Renal cortex interstitium (tissue), 11 donors: ENCODE results near the gene FAM81B. TPM values are rescaled to one million over a fixed set of nuclear protein-coding genes. Genes with fewer than 3 reads are reported as not detected.

Experiments used
- DNase-seq, 11 donors: peaks; one replicate each; pipeline ENCODE4 v3.0.0-alpha.2; 2013; ENCODE audit warnings: low read depth in 9 of 11, low spot score in 4 of 11; ENCODE audit errors: extremely low read depth in 1 of 11
- polyA plus RNA-seq, 3 donors: library from polyadenylated mRNA; unstranded; fragments of 120-200 nt; gene quantifications; one replicate each; pipeline ENCODE4 v1.2.1, GENCODE V29; 2013; ENCODE audit not compliant: insufficient read length in 3 of 3

FAM81B gene
- polyA plus RNA-seq, 3 donors, result 4.8 to 6.2 (median 4.9) TPM

DNA sequence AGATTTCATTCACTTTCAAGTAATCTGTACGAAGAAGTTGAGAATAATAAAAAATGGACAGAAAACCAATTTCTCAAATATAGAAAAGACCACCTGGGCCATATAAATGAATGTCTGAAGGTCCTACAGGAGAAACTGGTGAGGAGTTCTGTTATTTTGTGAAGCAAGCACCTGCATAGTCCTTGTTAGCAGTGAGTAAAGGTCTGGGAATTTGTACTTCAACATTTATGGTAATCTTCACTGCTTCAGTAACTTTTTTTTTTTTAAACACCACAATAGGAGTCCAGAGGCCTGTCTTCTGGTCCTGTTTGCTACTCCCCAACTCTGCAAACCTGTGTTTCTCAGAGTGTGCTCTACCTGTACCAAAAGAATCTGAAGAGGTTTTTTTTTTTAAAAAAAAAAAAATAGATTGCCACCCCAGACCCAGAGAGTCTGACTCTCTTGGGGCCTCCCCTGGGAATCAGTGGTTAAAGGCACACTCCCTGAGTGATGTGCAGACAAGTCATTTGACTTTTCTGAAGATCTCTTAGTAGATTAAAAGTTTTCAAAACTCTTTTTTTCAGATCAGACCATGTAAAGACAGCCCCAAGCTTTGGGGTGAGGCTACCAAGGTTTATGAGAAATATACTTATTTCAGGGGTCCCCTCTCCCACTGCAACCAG is 55.5 kb downstream of the FAM81B start:
- no peak for DNase-seq

DNA sequence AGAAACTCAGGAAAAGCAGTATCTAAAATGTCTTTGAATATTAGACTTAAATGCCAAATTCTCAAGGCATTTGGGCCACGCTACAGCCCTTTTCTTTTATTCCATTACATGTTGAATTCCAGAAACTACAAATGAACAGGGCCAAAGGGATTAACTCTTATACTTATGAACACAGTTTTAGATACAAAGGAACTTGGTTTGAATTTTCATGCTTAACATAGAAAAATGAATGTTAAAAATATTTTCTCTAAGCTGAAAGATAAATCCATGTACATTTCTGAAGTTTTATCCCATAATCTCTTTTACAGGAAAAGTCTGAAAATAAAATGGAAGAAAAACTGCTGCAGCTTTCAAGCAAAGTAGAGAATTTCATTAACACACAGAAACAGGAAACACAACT is 56.8 kb downstream of the FAM81B start:
- no peak for DNase-seq

- no peak for DNase-seq
Measured at GRCh38 chr5:95448789-95449188, 57.6 kb downstream of the FAM81B start.

DNA sequence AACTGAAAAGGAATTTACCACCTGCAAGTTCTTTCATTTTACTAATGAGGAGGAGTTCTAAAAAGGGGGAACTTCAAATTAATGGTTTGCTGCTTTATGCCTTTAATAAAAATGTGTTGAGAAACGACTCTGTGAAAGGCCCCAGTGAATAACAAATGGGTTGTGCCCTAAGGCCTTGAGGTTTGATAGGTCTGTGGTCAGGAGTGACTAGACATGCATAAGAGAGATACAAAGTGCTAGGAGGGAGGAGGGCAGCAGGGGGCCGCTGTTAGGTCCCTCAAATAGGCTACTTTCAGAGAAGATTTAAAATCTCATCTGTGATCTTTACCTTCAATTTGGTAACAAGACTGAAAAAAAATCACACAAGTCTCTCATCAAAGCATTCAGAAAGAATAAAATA is 58.3 kb downstream of the FAM81B start:
- DNase-seq, result no peak

DNA sequence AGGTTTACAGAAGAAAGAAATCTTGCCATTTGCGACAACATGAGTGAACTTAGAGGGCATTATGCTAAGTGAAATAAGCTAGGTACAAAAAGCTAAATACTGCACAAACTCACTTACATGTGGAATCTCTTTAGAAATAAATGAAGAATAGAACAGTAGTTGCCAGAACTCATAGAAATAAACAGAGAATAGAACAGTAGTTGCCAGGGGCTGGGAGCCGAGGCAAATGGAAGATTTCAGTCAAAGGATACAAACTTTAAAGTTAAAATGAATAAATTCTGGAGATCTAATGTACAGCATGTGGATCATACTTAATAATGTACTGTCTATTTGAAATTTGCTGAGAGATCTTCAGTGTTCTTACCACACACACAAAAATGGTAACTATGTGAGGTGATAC is 63.4 kb downstream of the FAM81B start:
- no peak for DNase-seq

DNA sequence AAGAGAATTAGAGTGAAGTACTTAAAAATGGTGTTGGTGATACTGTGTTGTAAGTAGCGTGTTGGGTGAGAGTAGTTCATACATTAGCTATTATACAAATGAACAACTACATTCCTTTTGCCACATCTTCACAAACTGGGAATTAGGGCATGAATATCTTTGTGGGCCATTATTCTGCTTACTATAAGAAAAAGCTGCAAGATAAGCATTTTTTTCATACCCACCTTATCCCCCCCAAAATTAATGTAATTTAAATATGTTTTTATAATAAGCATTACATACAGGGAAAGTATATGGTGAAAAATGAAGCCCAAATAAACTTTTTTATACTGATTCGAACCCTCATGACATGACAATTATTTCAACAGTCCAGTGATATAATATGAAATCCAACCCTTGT is 69.5 kb downstream of the FAM81B start:
- no peak for DNase-seq

DNA sequence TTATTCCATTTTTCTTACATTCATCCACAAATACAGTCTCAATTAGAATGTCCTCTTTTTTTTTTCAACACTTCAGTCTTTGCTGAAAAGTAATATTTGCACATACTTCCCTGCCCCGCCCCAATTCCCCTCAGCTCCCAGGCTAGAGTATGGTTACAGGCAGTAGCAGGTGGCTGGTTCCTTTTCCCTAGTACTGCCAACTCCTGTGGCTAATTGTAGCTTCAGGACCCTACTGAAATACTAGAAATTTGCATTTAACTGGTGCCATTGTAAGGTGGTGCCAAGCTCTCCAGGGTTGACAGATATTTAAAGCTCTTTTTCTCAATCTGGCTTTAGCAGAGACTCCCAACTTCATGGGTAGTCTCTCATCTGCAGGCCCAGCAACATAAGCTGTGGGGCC is 80.3 kb downstream of the FAM81B start:
- no peak for DNase-seq

DNA sequence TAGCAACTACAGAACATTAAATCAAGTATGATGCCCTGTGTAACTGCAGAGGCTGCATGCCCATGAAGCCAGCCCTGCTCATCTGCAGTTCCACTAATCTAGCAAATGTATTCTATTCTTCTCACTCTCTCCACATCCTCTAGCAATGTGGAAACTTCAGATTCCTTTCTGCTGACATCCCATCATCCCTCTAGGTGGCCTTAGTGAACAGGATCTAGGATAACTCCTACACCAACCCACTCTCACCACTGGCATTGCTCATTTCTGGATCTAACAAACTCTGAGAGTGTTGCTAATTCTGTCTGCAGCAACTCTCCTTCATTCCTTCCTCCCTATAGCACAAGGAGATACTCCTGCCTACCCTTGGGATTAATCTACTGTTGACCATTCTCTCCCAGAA is 80.8 kb downstream of the FAM81B start:
- no peak for DNase-seq

DNA sequence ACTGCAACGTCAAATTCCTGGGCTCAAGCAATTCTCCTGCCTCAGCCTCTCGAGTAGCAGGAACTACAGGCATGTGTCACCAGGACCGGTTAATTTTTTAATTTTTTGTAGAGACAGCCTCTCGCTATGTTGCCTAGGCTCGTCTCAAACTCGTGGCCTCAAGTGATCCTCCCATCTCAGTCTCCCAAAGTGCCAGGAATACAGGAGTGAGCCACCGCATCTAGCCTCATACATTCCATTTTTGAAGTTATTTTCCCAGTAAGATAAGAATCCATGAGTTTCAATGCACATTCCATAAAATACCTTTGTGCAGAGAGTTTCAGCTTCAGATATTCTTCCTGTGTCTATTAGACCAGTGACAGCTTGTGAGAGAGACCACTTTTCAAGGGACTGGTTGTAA is 93.3 kb downstream of the FAM81B start:
- DNase-seq, result no peak

DNA sequence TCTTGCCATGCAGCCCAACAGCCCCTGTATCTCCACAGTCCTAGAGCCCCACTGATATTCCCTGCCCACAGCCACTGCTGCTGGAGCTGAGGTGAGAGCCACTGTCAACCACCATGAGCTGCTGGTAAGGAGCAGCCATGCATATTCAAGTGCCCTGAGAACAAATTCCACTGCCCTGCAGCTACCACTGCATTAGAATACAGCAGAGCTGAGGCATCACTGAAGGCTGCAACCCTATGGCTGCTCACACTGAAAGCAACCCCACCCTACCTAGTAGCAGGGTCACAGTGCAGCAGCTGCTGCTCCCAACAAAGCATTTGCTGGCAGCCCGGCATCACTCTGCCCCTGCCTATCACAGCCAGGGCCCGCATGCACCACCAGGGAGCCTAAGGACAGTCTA is 95.0 kb downstream of the FAM81B start:
- DNase-seq, result no peak

GRCh38 chr5:95487880-95488279 is 96.7 kb downstream of the FAM81B start:
- no peak for DNase-seq

Other genes starting within 250 kb of the FAM81B start
- 1 to 10 TPM; 4.3 to 7.1 (median 6.2) TPM for gene MCTP1, start 106.3 kb upstream of the FAM81B start, polyA plus RNA-seq
- 100 to 1,000 TPM in 1 of 3 donors, 10 to 100 TPM in 2; 75.9 to 103 (median 90.5) TPM for gene SKIC3, start 163.6 kb downstream of the FAM81B start, polyA plus RNA-seq
- gene ARSK, start 163.7 kb downstream of the FAM81B start, polyA plus RNA-seq, result 10 to 100 TPM; 12.7 to 14.2 (median 13.9) TPM
- gene GPR150, start 228.7 kb downstream of the FAM81B start, polyA plus RNA-seq, result under 1 TPM in 1 of 3 donors, not detected in 2; 0.06 TPM